H1 (cell line): ENCODE measurements around the gene CHSY1. TPM values are rescaled to one million over a fixed set of nuclear protein-coding genes. Genes with fewer than 3 reads are reported as not detected.

Experiments
- CTCF ChIA-PET: fragments of 300-600 bp; sonication (Branson Sonifier 250); formaldehyde crosslinking; loops from one replicate; lab custom pipeline; 2021; ENCODE audit not compliant: partially characterized antibody; lab: Charles Lee
- POLR2A ChIA-PET: fragments of 300-600 bp; sonication (Branson Sonifier 250); formaldehyde crosslinking; loops from one replicate; lab custom pipeline; 2021; ENCODE audit warnings: inconsistent platforms; ENCODE audit not compliant: partially characterized antibody; lab: Charles Lee
- DNase-seq, 2 experiments: peaks; one replicate each; pipeline versions ENCODE4 v3.0.0 to v3.0.0-alpha.2; 2010 to 2022; ENCODE audit warnings: low spot score in 2 of 2, low read depth in 1 of 2, mixed read lengths in 1 of 2
- FAIRE-seq: peaks from 2 replicates; lab custom pipeline; 2011; peaks lifted over from hg19 to GRCh38; lab: Jason Lieb, UNC
- H2AFZ ChIP-seq: 2 replicates; pipeline ENCODE4 v1.8.1; 2012; ENCODE audit warnings: low read length, inconsistent platforms
- H2AK5ac ChIP-seq: 2 replicates; pipeline ENCODE4 v1.6.1; 2013; ENCODE audit warnings: low read depth, low read length
- H2BK120ac ChIP-seq: replicated peaks from 2 replicates; pipeline ENCODE3; 2013; ENCODE audit warnings: low read depth, low read length, inconsistent platforms
- H2BK12ac ChIP-seq: 2 replicates; pipeline ENCODE4 v1.6.1; 2013; ENCODE audit warnings: low read depth, low read length
- H2BK15ac ChIP-seq: 2 replicates; pipeline ENCODE4 v1.6.1; 2013; ENCODE audit warnings: low read length
- H2BK20ac ChIP-seq: 2 replicates; pipeline ENCODE4 v1.6.1; 2013; ENCODE audit warnings: low read length
- H2BK5ac ChIP-seq: 2 replicates; pipeline ENCODE4 v1.6.1; 2013; ENCODE audit warnings: low read depth, low read length
- H3K14ac ChIP-seq: 2 replicates; pipeline ENCODE4 v1.6.1; 2013; ENCODE audit warnings: inconsistent platforms; ENCODE audit not compliant: insufficient read length
- H3K18ac ChIP-seq: 2 replicates; pipeline ENCODE4 v1.6.1; 2013; ENCODE audit warnings: low read length; ENCODE audit errors: extremely low read depth
- H3K23ac ChIP-seq: 2 replicates; pipeline ENCODE4 v1.6.1; 2013; ENCODE audit warnings: inconsistent platforms; ENCODE audit not compliant: insufficient read length
- H3K23me2 ChIP-seq: 2 replicates; pipeline ENCODE4 v1.6.1; 2013; ENCODE audit warnings: low read depth, low read length
- H3K27ac ChIP-seq: 2 replicates; pipeline ENCODE4 v1.6.1; 2011; ENCODE audit warnings: low read depth, low read length, inconsistent platforms
- H3K27me3 ChIP-seq, 4 experiments: replicated peaks in 1 of 4; 1 replicate in 1 of 4; 2 replicates in 3 of 4; pipeline versions ENCODE4 v1.6.1 to v1.8.1; 2011 to 2013; ENCODE audit warnings: low read length in 3 of 4, mild to moderate bottlenecking in 3 of 4, inconsistent platforms in 2 of 4, mixed read lengths in 2 of 4, moderate library complexity in 1 of 4; ENCODE audit not compliant: control insufficient read depth in 3 of 4, insufficient read depth in 3 of 4; ENCODE audit errors: extremely low read depth in 1 of 4
- H3K36me3 ChIP-seq, 4 experiments: 2 replicates each; pipeline versions ENCODE4 v1.6.1 to v1.8.1; 2011 to 2013; ENCODE audit warnings: mild to moderate bottlenecking in 4 of 4, low read length in 3 of 4, moderate library complexity in 2 of 4, control low read depth in 1 of 4, inconsistent platforms in 1 of 4; ENCODE audit not compliant: insufficient read depth in 4 of 4, control insufficient read depth in 2 of 4
- H3K4ac ChIP-seq: replicated peaks from 2 replicates; pipeline ENCODE3; 2013; ENCODE audit warnings: low read length, low read depth, mixed read lengths, inconsistent platforms; ENCODE audit not compliant: insufficient read length
- H3K4me1 ChIP-seq, 4 experiments: replicated peaks in 1 of 4; 1 replicate in 1 of 4; 2 replicates in 3 of 4; pipeline versions ENCODE4 v1.6.1 to v1.8.1; 2011 to 2013; ENCODE audit warnings: low read length in 3 of 4, inconsistent platforms in 2 of 4, mixed read lengths in 1 of 4; ENCODE audit not compliant: insufficient read depth in 4 of 4, control insufficient read depth in 3 of 4
- H3K4me2 ChIP-seq, 2 experiments: 2 replicates each; pipeline versions ENCODE4 v1.6.1 to v1.8.1; 2011 to 2013; ENCODE audit warnings: low read depth in 2 of 2, low read length in 2 of 2, control low read depth in 1 of 2, inconsistent platforms in 1 of 2, mild to moderate bottlenecking in 1 of 2; ENCODE audit not compliant: insufficient read depth in 1 of 2
- H3K4me3 ChIP-seq, 4 experiments: fragments of 200-600, 300-600 bp in 1 of 4; sonication (generic), shearing (Covaris generic), sonication (Bioruptor Twin) in 1 of 4; 2 replicates each; pipeline versions ENCODE4 v1.5.1 to v1.8.1; 2011 to 2016; ENCODE audit warnings: low read length in 4 of 4, low read depth in 3 of 4, control low read depth in 2 of 4, inconsistent platforms in 2 of 4, mild to moderate bottlenecking in 2 of 4, mixed read lengths in 1 of 4, moderate library complexity in 1 of 4; ENCODE audit not compliant: insufficient read depth in 2 of 4; ENCODE audit errors: extremely low read depth in 1 of 4
- H3K56ac ChIP-seq: replicated peaks from 2 replicates; pipeline ENCODE3; 2013; ENCODE audit warnings: low read depth, mild to moderate bottlenecking, mixed read lengths, low read length, inconsistent platforms; ENCODE audit not compliant: insufficient read length
- H3K79me1 ChIP-seq: 2 replicates; pipeline ENCODE4 v1.6.1; 2013; ENCODE audit warnings: low read depth, low read length, control low read depth
- H3K79me2 ChIP-seq, 2 experiments: 2 replicates each; pipeline versions ENCODE4 v1.6.1 to v1.8.1; 2012 to 2013; ENCODE audit warnings: low read length in 2 of 2, mild to moderate bottlenecking in 2 of 2, inconsistent platforms in 1 of 2; ENCODE audit not compliant: insufficient read depth in 2 of 2, control insufficient read depth in 1 of 2
- H3K9ac ChIP-seq, 4 experiments: replicated peaks in 1 of 4; 1 replicate in 1 of 4; 2 replicates in 3 of 4; pipeline versions ENCODE4 v1.6.1 to v1.8.1; 2011 to 2013; ENCODE audit warnings: low read depth in 3 of 4, low read length in 3 of 4, control low read depth in 2 of 4, mild to moderate bottlenecking in 2 of 4, moderate library complexity in 2 of 4, inconsistent platforms in 1 of 4; ENCODE audit errors: extremely low read depth in 1 of 4
- H3K9me3 ChIP-seq, 2 experiments: 2 replicates each; pipeline versions ENCODE4 v1.6.1 to v1.8.1; 2012 to 2013; ENCODE audit warnings: mild to moderate bottlenecking in 2 of 2, moderate library complexity in 2 of 2, control low read depth in 1 of 2, inconsistent platforms in 1 of 2, low read depth in 1 of 2, low read length in 1 of 2, mixed read lengths in 1 of 2; ENCODE audit not compliant: insufficient read depth in 2 of 2
- H4K20me1 ChIP-seq, 2 experiments: replicated peaks in 1 of 2; 2 replicates each; pipeline versions ENCODE3 to v1.8.1; 2011 to 2013; ENCODE audit warnings: inconsistent platforms in 2 of 2, low read length in 2 of 2, mild to moderate bottlenecking in 1 of 2; ENCODE audit not compliant: insufficient read depth in 2 of 2, control insufficient read depth in 1 of 2
- H4K5ac ChIP-seq: 2 replicates; pipeline ENCODE4 v1.6.1; 2013; ENCODE audit warnings: low read length, low read depth, mixed read lengths, inconsistent platforms; ENCODE audit not compliant: insufficient read length
- H4K8ac ChIP-seq: 2 replicates; pipeline ENCODE4 v1.8.0; 2013; ENCODE audit warnings: mild to moderate bottlenecking, moderate library complexity, low read length, inconsistent platforms; ENCODE audit not compliant: insufficient read depth; ENCODE audit errors: extremely low read depth
- H4K91ac ChIP-seq: replicated peaks from 2 replicates; pipeline ENCODE3; 2013; ENCODE audit warnings: low read length, mixed read lengths, inconsistent platforms; ENCODE audit not compliant: insufficient read length
- ATF2 ChIP-seq: IDR thresholded peaks from 2 replicates; pipeline ENCODE4 v1.6.1; 2012; ENCODE audit warnings: low read length, inconsistent platforms
- BACH1 ChIP-seq: IDR thresholded peaks from 2 replicates; pipeline ENCODE4 v1.6.1; 2012; ENCODE audit warnings: low read length, improper control_type of control experiment
- BRCA1 ChIP-seq: IDR thresholded peaks from 2 replicates; pipeline ENCODE4 v1.6.1; 2012; ENCODE audit warnings: low read depth, low read length, improper control_type of control experiment
- CBX5 ChIP-seq: fragments of 300-800, 300-1000 bp; sonication (generic); IDR thresholded peaks from 2 replicates; pipeline ENCODE4 v1.7.1; 2016; ENCODE audit warnings: antibody characterized with exemption, low read length, low read depth
- EP300 ChIP-seq, 2 experiments: IDR thresholded peaks; 1 replicate in 1 of 2; 2 replicates in 1 of 2; pipeline ENCODE4 v1.6.1; 2011 to 2012; ENCODE audit warnings: low read depth in 2 of 2, low read length in 2 of 2, mild to moderate bottlenecking in 2 of 2, borderline replicate concordance in 1 of 2, inconsistent platforms in 1 of 2, moderate library complexity in 1 of 2
- FOSL1 ChIP-seq: IDR thresholded peaks from 2 replicates; pipeline ENCODE4 v1.6.1; 2011; ENCODE audit warnings: mild to moderate bottlenecking, low read depth, low read length, moderate library complexity; ENCODE audit not compliant: insufficient read depth
- KDM5A ChIP-seq: fragments of 200-600 bp; IDR thresholded peaks from 2 replicates; pipeline ENCODE4 v1.7.1; 2012; ENCODE audit warnings: mild to moderate bottlenecking, low read length, inconsistent platforms, mixed read lengths
- POU5F1 ChIP-seq: IDR thresholded peaks from 2 replicates; pipeline ENCODE4 v1.6.1; 2011; ENCODE audit warnings: low read depth, mild to moderate bottlenecking, low read length, moderate library complexity
- RFX5 ChIP-seq: IDR thresholded peaks from 2 replicates; pipeline ENCODE4 v1.6.1; 2011; ENCODE audit warnings: low read depth, low read length, improper control_type of control experiment, borderline replicate concordance
- SIX5 ChIP-seq: IDR thresholded peaks from 2 replicates; pipeline ENCODE4 v1.6.1; 2011; ENCODE audit warnings: mild to moderate bottlenecking, low read depth, low read length
- SRF ChIP-seq: IDR thresholded peaks from 2 replicates; pipeline ENCODE4 v1.6.1; 2011; ENCODE audit warnings: mild to moderate bottlenecking, low read depth, low read length, moderate library complexity
- ZNF274 ChIP-seq: IDR thresholded peaks from 2 replicates; pipeline ENCODE4 v1.7.0; 2012; ENCODE audit warnings: low read length, borderline replicate concordance; ENCODE audit errors: extremely low read depth
- WGBS, 2 experiments: shearing (Covaris generic) in 1 of 2; methylation state at CpG; one replicate each; pipeline versions ENCODE4 v1.1.6 to v1.1.7; 2013 to 2015; ENCODE audit warnings: low lambda C conversion rate in 2 of 2, mixed read lengths in 2 of 2, inconsistent platforms in 1 of 2, low coverage in 1 of 2, missing lambda C conversion rate in 1 of 2; ENCODE audit not compliant: insufficient replicate concordance in 2 of 2, insufficient coverage in 1 of 2, insufficient read length in 1 of 2; ENCODE audit errors: extremely low coverage in 1 of 2, missing lambda C conversion rate in 1 of 2; 5-methylcytosine and 5-hydroxymethylcytosine counted together
- polyA plus RNA-seq, 7 experiments: library from polyadenylated mRNA; depleted of rRNA in 3 of 7; stranded (reverse) in 5 of 7; unstranded in 2 of 7; fragments of >200 nt in 5 of 7; fragments of 200-250 nt in 2 of 7; gene quantifications; 1 replicate in 5 of 7; 2 replicates in 1 of 7; 4 replicates in 1 of 7; pipeline versions ENCODE4 v1.2.1 to v1.2.3, GENCODE V29; 2011 to 2013; ENCODE audit warnings: missing spikeins in 2 of 7, mixed read lengths in 2 of 7
- total RNA-seq: library from RNA; stranded (reverse); fragmentation: NEBNext Ultra II Directional; extraction: Animal tissue kit (Norgen Biotek cat#: 25700); gene quantifications from 2 replicates; pipeline ENCODE4 v1.2.1, GENCODE V29; 2021

The CHSY1 gene
- total and polyA plus RNA-seq, 2 of the 8 experiments (the other 6 are each of a cell fraction or from before 2014, with no cell fraction given) = 24.9 to 60.7 TPM

- Histone ChIP-seq H2BK120ac (no peak overlapping the region), H2BK5ac (no peak overlapping the region), H3K27ac (no peak overlapping the region), H3K4ac (no peak overlapping the region), H3K56ac (no peak overlapping the region), H2AK5ac (peak overlapping the region; percentile 29; the same call in 1 of the 2 replicates)
- TF ChIP-seq SRF (no peak), CBX5 (no peak), BACH1 (no peak), KDM5A (no peak), SIX5 (no peak), RFX5 (no peak), BRCA1 (no peak), ATF2 (no peak), ZNF274 (no peak), POU5F1 (no peak), EP300 (IDR thresholded peaks at IDR 0.05; ENCODE audit: borderline replicate concordance in 1 of 2, low read depth in 2 of 2, low read length in 2 of 2) (no peak), FOSL1 (no peak)
- TF ChIP-seq, all 59 proteins: peak for 0
- Histone ChIP-seq H3K4me2 (no peak overlapping the region), H3K27me3 (no peaks in the 10 kb centered on the region; a peak in 1 of 7 replicates), H2AFZ (no peak overlapping the region), H4K91ac (peak overlapping the region; percentile 69), H3K79me2 (no peaks in the 10 kb centered on the region), H2BK15ac (no peak overlapping the region), H3K14ac (no peak overlapping the region), H2BK12ac (no peak overlapping the region), H3K18ac (peak overlapping the region; percentile 13; the same call in 1 of the 2 replicates), H4K5ac (no peak overlapping the region), H3K23ac (no peak overlapping the region), H2BK20ac (no peak overlapping the region), H3K4me1 (no peaks in the 10 kb centered on the region; a peak in 1 of 7 replicates), H3K23me2 (no peaks in the 10 kb centered on the region; the same call in 1 of the 2 replicates), H4K8ac (peak overlapping the region; percentile 87; the same call in 1 of the 2 replicates), H3K79me1 (no peaks in the 10 kb centered on the region), H3K4me3 (no peak overlapping the region), H3K9me3 (peaks cover 3 to 7% of the 10 kb centered on the region in 2 experiments; a peak in 2 of 4 replicates), H3K36me3 (no peaks in the 10 kb centered on the region), H4K20me1 (no peaks in the 10 kb centered on the region), H3K9ac (no peak overlapping the region)
- ChIA-PET CTCF (interaction anchor here (0.6 to 12.8 kb wide), 13 partner anchors 10 to 508 kb away, joined by 3 to 128 read pairs (median 4); no protein-coding TSS in a partner anchor), POLR2A (interaction anchor here (0.9 kb wide), 2 partner anchors 10 to 29 kb away, joined by 3 read pairs; no protein-coding TSS in a partner anchor)
- FAIRE-seq (no peak), DNase-seq (no peak)
- WGBS, 2 experiments = 89% methylated on average over 8 of the region's 8 CpGs; no CpG with 5 or more reads in 1 of the 2 experiments
These were observed 118.7 kb downstream of the CHSY1 start for GRCh38 chr15:101133181-101133460.
